ENCODE results near the gene MARK1.

- TF ChIP-seq, protein P1, sequence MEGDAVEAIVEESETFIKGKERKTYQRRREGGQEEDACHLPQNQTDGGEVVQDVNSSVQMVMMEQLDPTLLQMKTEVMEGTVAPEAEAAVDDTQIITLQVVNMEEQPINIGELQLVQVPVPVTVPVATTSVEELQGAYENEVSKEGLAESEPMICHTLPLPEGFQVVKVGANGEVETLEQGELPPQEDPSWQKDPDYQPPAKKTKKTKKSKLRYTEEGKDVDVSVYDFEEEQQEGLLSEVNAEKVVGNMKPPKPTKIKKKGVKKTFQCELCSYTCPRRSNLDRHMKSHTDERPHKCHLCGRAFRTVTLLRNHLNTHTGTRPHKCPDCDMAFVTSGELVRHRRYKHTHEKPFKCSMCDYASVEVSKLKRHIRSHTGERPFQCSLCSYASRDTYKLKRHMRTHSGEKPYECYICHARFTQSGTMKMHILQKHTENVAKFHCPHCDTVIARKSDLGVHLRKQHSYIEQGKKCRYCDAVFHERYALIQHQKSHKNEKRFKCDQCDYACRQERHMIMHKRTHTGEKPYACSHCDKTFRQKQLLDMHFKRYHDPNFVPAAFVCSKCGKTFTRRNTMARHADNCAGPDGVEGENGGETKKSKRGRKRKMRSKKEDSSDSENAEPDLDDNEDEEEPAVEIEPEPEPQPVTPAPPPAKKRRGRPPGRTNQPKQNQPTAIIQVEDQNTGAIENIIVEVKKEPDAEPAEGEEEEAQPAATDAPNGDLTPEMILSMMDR (conservative IDR thresholded peaks at IDR 0.05; ENCODE audit: low read depth, low read length): no peak
- TF ChIP-seq POLR2A (IDR thresholded peaks at IDR 0.05; ENCODE audit: low read depth, low read length) (no peak), NFE2L2 (IDR thresholded peaks at IDR 0.05; ENCODE audit: low read depth, low read length) (no peak), BHLHE40 (IDR thresholded peaks at IDR 0.05; ENCODE audit: low read depth, low read length) (no peak), RAD21 (IDR thresholded peaks at IDR 0.05; ENCODE audit: low read length) (no peak), FOS (IDR thresholded peaks at IDR 0.05; ENCODE audit: low read depth, low read length) (no peak), USF2 (IDR thresholded peaks at IDR 0.05; ENCODE audit: low read depth, low read length) (no peak), RFX5 (IDR thresholded peaks at IDR 0.05; ENCODE audit: low read depth, low read length) (no peak), RCOR1 (IDR thresholded peaks at IDR 0.05; ENCODE audit: insufficient replicate concordance, low read length) (no peak), MAZ (IDR thresholded peaks at IDR 0.05; ENCODE audit: borderline replicate concordance, low read depth, low read length) (no peak), CHD1 (IDR thresholded peaks at IDR 0.05; ENCODE audit: low read depth, low read length) (no peak), MXI1 (IDR thresholded peaks at IDR 0.05; ENCODE audit: borderline replicate concordance, low read depth, low read length) (no peak), MAFK (IDR thresholded peaks at IDR 0.05; ENCODE audit: low read depth, low read length) (no peak)
These were observed 42.1 kb upstream of the MARK1 start for GRCh38 chr1:220485791-220486190.
